Mesenteric fat pad (tissue), 1 donor: Measurements from ENCODE around the gene C19orf85. TPM values are rescaled to one million over a fixed set of nuclear protein-coding genes. Genes with fewer than 3 reads are reported as not detected.

Experiments
- total RNA-seq: library from RNA; stranded (reverse); fragmentation: NEBNext Ultra II Directional; extraction: Animal tissue kit (Norgen Biotek cat#: 25700); gene quantifications from one replicate; pipeline ENCODE4 v1.2.1, GENCODE V29; 2021
- donor health status: DM: yes; HTN: yes; CAD: no.

The C19orf85 gene
- total RNA-seq, 1 donor from 2014 or later, result not detected

Other genes starting within 250 kb of the C19orf85 start
- 1.6 TPM for gene TMEM86B, start 236.0 kb downstream of the C19orf85 start, total RNA-seq
- gene PPP6R1, start 205.7 kb downstream of the C19orf85 start, total RNA-seq, result 49.4 TPM
- gene HSPBP1, start 184.6 kb downstream of the C19orf85 start, total RNA-seq, result 20.2 TPM
- gene BRSK1, start 180.8 kb downstream of the C19orf85 start, total RNA-seq, result 1.2 TPM
- gene TMEM150B, start 139.4 kb downstream of the C19orf85 start, total RNA-seq, result 7.1 TPM
- gene KMT5C, start 124.9 kb downstream of the C19orf85 start, total RNA-seq, result 6.8 TPM
- gene COX6B2, start 110.0 kb downstream of the C19orf85 start, total RNA-seq, result not detected
- gene GARIN5B, start 101.5 kb downstream of the C19orf85 start, total RNA-seq, result not detected
- gene IL11, start 94.3 kb downstream of the C19orf85 start, total RNA-seq, result not detected
- gene TMEM190, start 87.9 kb downstream of the C19orf85 start, total RNA-seq, result not detected
- gene TMEM238, start 80.5 kb downstream of the C19orf85 start, total RNA-seq, result 0.90 TPM
- 1,147 TPM for gene RPL28, start 78.8 kb downstream of the C19orf85 start, total RNA-seq
- gene UBE2S, start 57.0 kb downstream of the C19orf85 start, total RNA-seq, result 24.2 TPM
- gene SHISA7, start 21.5 kb downstream of the C19orf85 start, total RNA-seq, result not detected
- 53.2 TPM for gene ISOC2, start 3.1 kb downstream of the C19orf85 start, total RNA-seq
- gene ZNF628, start 11.9 kb upstream of the C19orf85 start, total RNA-seq, result 9.7 TPM
- 7.3 TPM for gene NAT14, start 20.4 kb upstream of the C19orf85 start, total RNA-seq
- 13.9 TPM for gene SSC5D, start 23.7 kb upstream of the C19orf85 start, total RNA-seq
- gene SBK2, start 72.4 kb upstream of the C19orf85 start, total RNA-seq, result not detected
- gene SBK3, start 80.8 kb upstream of the C19orf85 start, total RNA-seq, result 1.7 TPM
- gene ZNF579, start 116.1 kb upstream of the C19orf85 start, total RNA-seq, result 10.9 TPM
- gene FIZ1, start 134.8 kb upstream of the C19orf85 start, total RNA-seq, result 12.8 TPM
- gene ZNF524, start 135.5 kb upstream of the C19orf85 start, total RNA-seq, result 19.1 TPM
- gene ZNF865, start 140.9 kb upstream of the C19orf85 start, total RNA-seq, result 12.0 TPM
- 4.5 TPM for gene ZNF784, start 159.8 kb upstream of the C19orf85 start, total RNA-seq
- gene ZNF580, start 176.3 kb upstream of the C19orf85 start, total RNA-seq, result 39.6 TPM
- gene ZNF581, start 178.9 kb upstream of the C19orf85 start, total RNA-seq, result 11.3 TPM
- 16.4 TPM for gene CCDC106, start 183.5 kb upstream of the C19orf85 start, total RNA-seq
- 126 TPM for gene U2AF2, start 190.3 kb upstream of the C19orf85 start, total RNA-seq
- gene EPN1, start 210.5 kb upstream of the C19orf85 start, total RNA-seq, result 114 TPM